HepG2 (cell line): ENCODE results near the gene TMEM8B. TPM values are rescaled to one million over a fixed set of nuclear protein-coding genes. Genes with fewer than 3 reads are reported as not detected.

Experiments
- BRCA1 ChIP-seq: sonication (generic); formaldehyde crosslinking; IDR thresholded peaks from 2 replicates; pipeline ENCODE4 v1.4.0; 2020; ENCODE audit warnings: missing genetic modification reagents
- CREBL2 ChIP-seq: sonication (generic); formaldehyde crosslinking; IDR thresholded peaks from 2 replicates; pipeline ENCODE4 v1.8.1; 2023; ENCODE audit warnings: missing genetic modification reagents, mild to moderate bottlenecking, borderline replicate concordance
- DMAP1 ChIP-seq: IDR thresholded peaks from 2 replicates; pipeline ENCODE4 v1.6.1; 2016
- DMTF1 ChIP-seq: sonication (generic); formaldehyde crosslinking; IDR thresholded peaks from 2 replicates; pipeline ENCODE4 v1.4.0; 2020; ENCODE audit warnings: mild to moderate bottlenecking, missing genetic modification reagents
- IKZF4 ChIP-seq: sonication (generic); formaldehyde crosslinking; IDR thresholded peaks from 2 replicates; pipeline ENCODE4 v1.5.1; 2020; ENCODE audit warnings: borderline replicate concordance, mild to moderate bottlenecking, low read depth, missing genetic modification reagents; ENCODE audit errors: not compliant biosample characterization
- LCORL ChIP-seq, 2 experiments: fragments of 450-650 bp in 1 of 2; sonication (generic) in 1 of 2; formaldehyde crosslinking in 1 of 2; IDR thresholded peaks; 2 replicates each; pipeline versions ENCODE4 v1.5.0 to v1.6.1; 2017 to 2020; ENCODE audit warnings: antibody characterized with exemption in 1 of 2, missing genetic modification reagents in 1 of 2
- NCOA5 ChIP-seq: sonication (generic); formaldehyde crosslinking; IDR thresholded peaks from 2 replicates; pipeline ENCODE4 v1.4.0; 2020; ENCODE audit warnings: missing genetic modification reagents
- NFIB ChIP-seq: sonication (generic); formaldehyde crosslinking; IDR thresholded peaks from 2 replicates; pipeline ENCODE4 v1.9.0; 2021; ENCODE audit warnings: missing genetic modification reagents, mild to moderate bottlenecking, borderline replicate concordance
- RERE ChIP-seq: IDR thresholded peaks from 2 replicates; pipeline ENCODE4 v1.6.1; 2016; ENCODE audit warnings: low read depth, missing genetic modification reagents, missing compliant biosample characterization
- RXRB ChIP-seq: IDR thresholded peaks from 2 replicates; pipeline ENCODE4 v1.6.1; 2016; ENCODE audit warnings: borderline replicate concordance, missing genetic modification reagents, missing compliant biosample characterization
- SNRNP70 ChIP-seq: fragments of 200-400 bp; formaldehyde crosslinking; IDR thresholded peaks from 2 replicates; pipeline ENCODE4 v1.6.1; 2017; ENCODE audit warnings: mild to moderate bottlenecking, low read depth, low read length, moderate library complexity
- STAT5B ChIP-seq: sonication (generic); formaldehyde crosslinking; IDR thresholded peaks from 2 replicates; pipeline ENCODE4 v1.4.0; 2020; ENCODE audit warnings: missing genetic modification reagents
- TRIM24 ChIP-seq: sonication (generic); formaldehyde crosslinking; IDR thresholded peaks from 2 replicates; pipeline ENCODE4 v1.8.0; 2022; ENCODE audit warnings: mild to moderate bottlenecking, missing genetic modification reagents
- ZNF335 ChIP-seq: sonication (generic); formaldehyde crosslinking; IDR thresholded peaks from 2 replicates; pipeline ENCODE4 v1.4.0; 2020; ENCODE audit warnings: missing genetic modification reagents
- ZNF44 ChIP-seq: sonication (generic); formaldehyde crosslinking; IDR thresholded peaks from 2 replicates; pipeline ENCODE4 v1.5.1; 2020; ENCODE audit warnings: mild to moderate bottlenecking, missing genetic modification reagents
- ZNF570 ChIP-seq: sonication (generic); formaldehyde crosslinking; IDR thresholded peaks from 2 replicates; pipeline ENCODE4 v1.4.0; 2020; ENCODE audit warnings: mild to moderate bottlenecking, missing genetic modification reagents, borderline replicate concordance
- ZNF616 ChIP-seq: sonication (generic); formaldehyde crosslinking; IDR thresholded peaks from 2 replicates; pipeline ENCODE4 v1.5.0; 2020; ENCODE audit warnings: low read depth, mild to moderate bottlenecking, missing genetic modification reagents
- ZNF776 ChIP-seq: sonication (generic); formaldehyde crosslinking; IDR thresholded peaks from 2 replicates; pipeline ENCODE4 v1.4.0; 2020; ENCODE audit warnings: mild to moderate bottlenecking, missing genetic modification reagents
- ZNF879 ChIP-seq: sonication (generic); formaldehyde crosslinking; IDR thresholded peaks from 2 replicates; pipeline ENCODE4 v1.8.1; 2023; ENCODE audit warnings: missing genetic modification reagents
- polyA plus RNA-seq, 8 experiments: library from polyadenylated mRNA; depleted of rRNA in 3 of 8; stranded (reverse) in 7 of 8; unstranded in 1 of 8; fragments of >200 nt; fragmentation: Illumina TruSeq in 4 of 8; extraction: Trizol in 4 of 8; gene quantifications; 2 replicates each; pipeline versions ENCODE4 v1.2.1 to v1.2.3, GENCODE V29; 2011 to 2016; ENCODE audit warnings: low read depth in 4 of 8, missing spikeins in 1 of 8, mixed read lengths in 1 of 8; ENCODE audit not compliant: insufficient read depth in 1 of 8
- total RNA-seq, 5 experiments: library from RNA; depleted of rRNA; stranded (reverse); fragments of >200 nt; fragmentation: Illumina TruSeq; extraction: Trizol; gene quantifications; 2 replicates each; pipeline ENCODE4 v1.2.3, GENCODE V29; 2016; ENCODE audit warnings: low read depth in 1 of 5
- TF ChIP-seq, protein P1 (sequence below): sonication (generic); formaldehyde crosslinking; IDR thresholded peaks from 2 replicates; pipeline ENCODE4 v1.5.1; 2020; ENCODE audit warnings: missing genetic modification reagents, mild to moderate bottlenecking, borderline replicate concordance

Gene TMEM8B
- total and polyA plus RNA-seq, 2 of the 13 experiments (the other 11 are each of a cell fraction or from before 2014, with no cell fraction given) = 2.1 to 2.7 TPM

- peak; percentile 69; the same call in 1 of the 2 replicates for TF ChIP-seq RXRB (CRISPR knock-in tag)
- TF ChIP-seq LCORL (IDR thresholded peaks at IDR 0.05) = no peak
- TF ChIP-seq LCORL (CRISPR knock-in tag; IDR thresholded peaks at IDR 0.05) = no peak
- TF ChIP-seq, protein P1, sequence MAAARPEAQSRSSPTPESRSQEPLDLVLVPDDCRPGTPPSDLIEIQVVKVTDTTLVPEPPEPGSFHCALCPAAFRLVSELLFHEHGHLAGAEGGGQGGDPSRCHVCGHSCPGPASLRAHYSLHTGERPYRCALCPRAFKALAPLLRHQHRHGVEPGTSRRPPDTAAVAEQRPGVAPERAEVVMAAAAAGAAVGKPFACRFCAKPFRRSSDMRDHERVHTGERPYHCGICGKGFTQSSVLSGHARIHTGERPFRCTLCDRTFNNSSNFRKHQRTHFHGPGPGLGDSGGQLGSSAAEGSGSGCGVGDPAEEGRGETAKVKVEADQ = no peak
- TF ChIP-seq NFIB (CRISPR knock-in tag) = no peak
- no peak for TF ChIP-seq ZNF335 (CRISPR knock-in tag)
- TF ChIP-seq DMTF1 (CRISPR knock-in tag) = no peak
- TF ChIP-seq BRCA1 (CRISPR knock-in tag) = no peak
- TF ChIP-seq ZNF776 (CRISPR knock-in tag) = no peak
- TF ChIP-seq ZNF879 = no peak
- no peak for TF ChIP-seq DMAP1 (CRISPR knock-in tag)
- TF ChIP-seq IKZF4 (CRISPR knock-in tag) = no peak
- no peak for TF ChIP-seq ZNF570 (CRISPR knock-in tag)
- TF ChIP-seq NCOA5 (CRISPR knock-in tag) = no peak
- TF ChIP-seq CREBL2 = no peak
- TF ChIP-seq ZNF44 (CRISPR knock-in tag) = no peak
- TF ChIP-seq TRIM24 = no peak
- TF ChIP-seq ZNF616 (CRISPR knock-in tag) = no peak
- TF ChIP-seq SNRNP70 = no peak
- no peak for TF ChIP-seq RERE (CRISPR knock-in tag)
- TF ChIP-seq STAT5B (CRISPR knock-in tag) = no peak
Observed at GRCh38 chr9:35905912-35906679, 77.1 kb downstream of the TMEM8B start, which contains the start of gene HRCT1 (continued).
